ENCODE results near the gene PCMTD2.

The PCMTD2 gene

GRCh38 chr20:64271636-64272035, 16.1 kb downstream of the PCMTD2 start:
- no peak for TF ChIP-seq CTCF (IDR thresholded peaks at IDR 0.05; ENCODE audit: extremely low read depth, insufficient read depth, missing control alignments)
- no peak for DNase-seq (ENCODE audit: low spot score)
- in situ Hi-C loops (cut with MboI; ENCODE audit: low pct_unique_long_range_greater_than_20kb, low sequenced_read_pairs, unreplicated experiment) = no loop called here

- in situ Hi-C loops (cut with MboI; ENCODE audit: low pct_unique_long_range_greater_than_20kb, low sequenced_read_pairs, unreplicated experiment) = no loop called here
Measured at GRCh38 chr20:64273109-64273508, 17.6 kb downstream of the PCMTD2 start.

GRCh38 chr20:64276817-64277216, 21.3 kb downstream of the PCMTD2 start:
- TF ChIP-seq CTCF (IDR thresholded peaks at IDR 0.05; ENCODE audit: extremely low read depth, insufficient read depth, missing control alignments) = no peak
- DNase-seq (ENCODE audit: low spot score) = no peak
- in situ Hi-C loops (cut with MboI; ENCODE audit: low pct_unique_long_range_greater_than_20kb, low sequenced_read_pairs, unreplicated experiment) = no loop called here

More at GRCh38 chr20:64273109-64273508, 17.6 kb downstream of the PCMTD2 start:
- TF ChIP-seq CTCF (IDR thresholded peaks at IDR 0.05; ENCODE audit: extremely low read depth, insufficient read depth, missing control alignments) = no peak
- DNase-seq (ENCODE audit: low spot score) = no peak

GRCh38 chr20:64277571-64278316, 22.2 kb downstream of the PCMTD2 start:
- no peak for DNase-seq (ENCODE audit: low spot score)
- no peak for TF ChIP-seq CTCF (IDR thresholded peaks at IDR 0.05; ENCODE audit: extremely low read depth, insufficient read depth, missing control alignments)
- in situ Hi-C loops (cut with MboI; ENCODE audit: low pct_unique_long_range_greater_than_20kb, low sequenced_read_pairs, unreplicated experiment) = no loop called here

- in situ Hi-C loops (cut with MboI; ENCODE audit: low pct_unique_long_range_greater_than_20kb, low sequenced_read_pairs, unreplicated experiment) = no loop called here
- no peak for TF ChIP-seq CTCF (IDR thresholded peaks at IDR 0.05; ENCODE audit: extremely low read depth, insufficient read depth, missing control alignments)
- DNase-seq (ENCODE audit: low spot score) = no peak
Measured at GRCh38 chr20:64278317-64278681, 22.8 kb downstream of the PCMTD2 start.

GRCh38 chr20:64279826-64280459, 24.4 kb downstream of the PCMTD2 start:
- DNase-seq (ENCODE audit: low spot score) = no peak
- in situ Hi-C loops (cut with MboI; ENCODE audit: low pct_unique_long_range_greater_than_20kb, low sequenced_read_pairs, unreplicated experiment) = no loop called here
- TF ChIP-seq CTCF (IDR thresholded peaks at IDR 0.05; ENCODE audit: extremely low read depth, insufficient read depth, missing control alignments) = no peak

Measured in GM13977 (cell line).